Mesodermal cell (in vitro differentiated cells): ENCODE results near the gene TMEM26. TPM values are rescaled to one million over a fixed set of nuclear protein-coding genes. Genes with fewer than 3 reads are reported as not detected.
A peak's percentile ranks its signal among the peaks of the same experiment; 100 is the strongest.

Experiments
- H3K27ac ChIP-seq: 2 replicates; pipeline ENCODE4 v1.7.0; 2013; ENCODE audit warnings: mild to moderate bottlenecking, low read depth, low read length, moderate library complexity; ENCODE audit not compliant: severe bottlenecking
- H3K36me3 ChIP-seq: 2 replicates; pipeline ENCODE4 v1.7.1; 2013; ENCODE audit warnings: mild to moderate bottlenecking, low read length, moderate library complexity; ENCODE audit not compliant: control insufficient read depth, insufficient read depth
- H3K4me1 ChIP-seq: one replicate; pipeline ENCODE4 v1.7.1; 2013; ENCODE audit warnings: mild to moderate bottlenecking, low read length; ENCODE audit not compliant: insufficient read depth, control insufficient read depth, poor library complexity, severe bottlenecking
- H3K4me3 ChIP-seq: 2 replicates; pipeline ENCODE4 v1.7.0; 2013; ENCODE audit warnings: low read length, control low read depth, mild to moderate bottlenecking; ENCODE audit not compliant: insufficient read depth, poor library complexity, severe bottlenecking; ENCODE audit errors: extremely low read depth
- H3K9me3 ChIP-seq: 2 replicates; pipeline ENCODE4 v1.7.1; 2013; ENCODE audit warnings: mild to moderate bottlenecking, low read length, moderate library complexity; ENCODE audit not compliant: control insufficient read depth
- WGBS, 2 experiments: methylation state at CpG; one replicate each; pipeline ENCODE4 v1.1.5; 2013; ENCODE audit warnings: missing lambda C conversion rate in 2 of 2; ENCODE audit not compliant: insufficient coverage in 2 of 2; 5-methylcytosine and 5-hydroxymethylcytosine counted together
- polyA plus RNA-seq, 2 experiments: library from polyadenylated mRNA; stranded (reverse); fragments of 50-300 nt; gene quantifications; one replicate each; pipeline ENCODE4 v1.2.3, GENCODE V29; 2013

The TMEM26 gene
- 1.4 TPM for polyA plus RNA-seq (2013, experiment 1 of 2)
- polyA plus RNA-seq (2013, experiment 2 of 2) = 0.96 TPM

- 1 to 2% methylated on average over 48 to 49 of the region's 58 CpGs for WGBS, 2 experiments
- Histone ChIP-seq H3K9me3 (no peaks in the 10 kb centered on the region), H3K4me3 (peak within 1 kb of the TSS; percentile 51), H3K36me3 (no peaks in the 10 kb centered on the region), H3K27ac (no peak within 1 kb of the TSS), H3K4me1 (no peaks in the 10 kb centered on the region)
These were observed at the start of gene TMEM26 for GRCh38 chr10:61452655-61453641. Gene TMEM26 (minus strand): TSS chr10:61453381. CDS start chr10:61453081, 300 bp downstream.

- H3K4me1 ChIP-seq = no peaks in the 10 kb centered on the region
- no peak overlapping the region for H3K4me3 ChIP-seq
- no peaks in the 10 kb centered on the region for H3K9me3 ChIP-seq
- H3K27ac ChIP-seq = no peak overlapping the region
- no peaks in the 10 kb centered on the region for H3K36me3 ChIP-seq
These were observed 47.3 kb upstream of the TMEM26 start for GRCh38 chr10:61500460-61500859.

- H3K27ac ChIP-seq = no peak overlapping the region
These were observed 39.3 kb upstream of the TMEM26 start for GRCh38 chr10:61492364-61492995.

DNA sequence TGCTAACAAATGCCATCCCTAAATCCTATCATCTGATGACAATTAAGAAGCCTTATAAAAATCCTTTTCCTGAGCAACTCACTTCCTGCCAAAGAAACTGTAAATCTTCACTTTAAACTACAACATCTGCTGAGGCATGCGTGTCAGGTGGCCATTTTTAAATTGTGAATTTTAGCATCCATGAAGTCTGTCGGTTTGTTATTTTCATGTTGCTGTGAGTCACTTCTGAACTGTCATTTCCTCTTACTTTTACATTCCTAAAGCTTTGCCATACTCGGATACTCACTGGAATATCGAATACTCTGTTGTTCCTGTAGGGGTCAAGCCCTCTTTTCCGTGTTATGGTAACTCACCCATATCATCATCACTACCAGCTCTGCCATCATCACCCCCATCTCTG is 34.3 kb upstream of the TMEM26 start:
- Histone ChIP-seq H3K4me1 (no peaks in the 10 kb centered on the region), H3K9me3 (no peaks in the 10 kb centered on the region), H3K27ac (no peak overlapping the region), H3K36me3 (no peaks in the 10 kb centered on the region), H3K4me3 (no peak overlapping the region)
- WGBS, 2 experiments = 58 to 68% methylated on average over 3 to 4 of the region's 5 CpGs

More at GRCh38 chr10:61492364-61492995, 39.3 kb upstream of the TMEM26 start:
- H3K36me3 ChIP-seq = no peaks in the 10 kb centered on the region
- no CpG with 5 or more reads among the region's 2 CpGs for WGBS, 2 experiments
- H3K4me1 ChIP-seq = no peaks in the 10 kb centered on the region
- no peak overlapping the region for H3K4me3 ChIP-seq
- H3K9me3 ChIP-seq = no peaks in the 10 kb centered on the region

DNA sequence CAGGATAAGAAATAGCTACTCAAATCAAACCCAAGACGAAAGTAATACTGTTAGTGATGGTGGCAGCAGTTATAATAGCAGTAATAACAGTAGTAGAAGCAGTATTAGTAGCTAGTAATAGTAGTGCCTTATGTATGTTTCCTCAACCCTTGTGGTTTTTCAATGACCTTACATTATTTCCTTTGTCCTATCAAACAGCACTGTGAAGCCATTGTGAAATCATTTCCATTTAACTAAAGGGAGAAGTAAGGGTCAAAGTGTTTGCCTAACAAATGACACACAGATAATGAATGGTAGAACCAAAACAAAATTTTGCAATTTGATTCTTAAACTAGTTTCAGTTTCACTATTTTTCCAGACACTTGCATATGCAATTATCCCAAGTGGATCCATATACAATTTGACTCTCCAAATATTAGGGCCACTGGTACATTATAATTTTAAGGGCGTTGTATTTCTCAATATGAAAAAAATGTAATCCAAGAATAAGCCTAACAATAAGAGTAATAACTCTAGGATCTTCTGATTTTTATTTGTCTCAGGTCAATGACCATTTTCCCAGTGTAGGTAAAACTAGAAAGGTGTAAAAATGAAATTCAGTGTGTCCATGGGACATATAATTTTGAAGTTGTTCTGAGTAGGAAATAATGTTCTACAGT is 33.7 kb upstream of the TMEM26 start:
- H3K4me3 ChIP-seq = no peak overlapping the region
- no peaks in the 10 kb centered on the region for H3K36me3 ChIP-seq
- no peaks in the 10 kb centered on the region for H3K4me1 ChIP-seq
- no peak overlapping the region for H3K27ac ChIP-seq
- WGBS, 2 experiments = no CpG with 5 or more reads among the region's 2 CpGs
- no peaks in the 10 kb centered on the region for H3K9me3 ChIP-seq

DNA sequence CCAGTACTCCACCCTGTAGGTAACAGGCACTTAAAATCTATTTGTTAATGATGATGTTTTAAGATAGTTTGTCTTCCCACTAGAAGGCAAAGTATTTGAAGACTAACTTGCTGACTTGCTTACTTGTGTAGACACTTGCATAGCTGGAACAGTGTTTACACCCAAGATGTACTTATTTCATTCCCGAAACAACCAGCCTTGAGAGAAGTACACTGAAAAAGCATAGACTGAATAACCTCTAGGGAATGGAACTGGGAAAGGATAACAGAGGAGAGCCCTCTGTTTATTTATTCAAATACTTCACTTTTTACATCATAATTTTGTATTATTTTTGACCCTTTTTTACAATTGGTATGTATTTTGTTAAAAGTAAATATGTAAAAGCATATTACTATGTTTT is 33.1 kb upstream of the TMEM26 start:
- no CpG with 5 or more reads among the region's 1 CpG for WGBS, 2 experiments
- H3K36me3 ChIP-seq = no peaks in the 10 kb centered on the region
- no peaks in the 10 kb centered on the region for H3K9me3 ChIP-seq
- no peak overlapping the region for H3K4me3 ChIP-seq
- H3K27ac ChIP-seq = no peak overlapping the region
- H3K4me1 ChIP-seq = no peaks in the 10 kb centered on the region

GRCh38 chr10:61481597-61481996 is 28.4 kb upstream of the TMEM26 start:
- no peaks in the 10 kb centered on the region for H3K4me1 ChIP-seq
- WGBS, 2 experiments = 55 to 61% methylated on average over 2 to 3 of the region's 3 CpGs
- H3K36me3 ChIP-seq = no peaks in the 10 kb centered on the region
- H3K27ac ChIP-seq = no peak overlapping the region
- H3K4me3 ChIP-seq = no peak overlapping the region
- no peaks in the 10 kb centered on the region for H3K9me3 ChIP-seq

DNA sequence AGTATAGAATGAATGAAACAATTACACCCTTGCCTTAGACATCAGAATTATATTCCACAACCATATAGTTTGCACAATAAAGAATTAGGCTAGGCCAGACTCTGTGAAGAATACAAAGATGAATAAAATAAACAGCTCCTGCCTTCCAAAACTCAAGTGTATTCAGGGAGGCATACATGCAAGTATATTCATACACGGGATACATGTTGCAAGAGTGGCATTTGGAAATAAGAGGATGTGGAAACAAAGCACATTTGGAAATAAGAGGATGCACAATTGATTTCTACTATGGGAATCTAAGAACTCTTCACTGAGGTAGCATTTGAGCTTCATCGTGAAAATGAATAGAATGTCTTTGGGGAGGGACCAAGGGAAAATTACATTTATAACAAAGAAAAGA is 27.0 kb upstream of the TMEM26 start:
- WGBS, 2 experiments = 78 to 100% methylated on average over 1 of the region's 2 CpGs
- Histone ChIP-seq H3K4me3 (no peak overlapping the region), H3K9me3 (no peaks in the 10 kb centered on the region), H3K4me1 (no peaks in the 10 kb centered on the region), H3K36me3 (no peaks in the 10 kb centered on the region), H3K27ac (no peak overlapping the region)

DNA sequence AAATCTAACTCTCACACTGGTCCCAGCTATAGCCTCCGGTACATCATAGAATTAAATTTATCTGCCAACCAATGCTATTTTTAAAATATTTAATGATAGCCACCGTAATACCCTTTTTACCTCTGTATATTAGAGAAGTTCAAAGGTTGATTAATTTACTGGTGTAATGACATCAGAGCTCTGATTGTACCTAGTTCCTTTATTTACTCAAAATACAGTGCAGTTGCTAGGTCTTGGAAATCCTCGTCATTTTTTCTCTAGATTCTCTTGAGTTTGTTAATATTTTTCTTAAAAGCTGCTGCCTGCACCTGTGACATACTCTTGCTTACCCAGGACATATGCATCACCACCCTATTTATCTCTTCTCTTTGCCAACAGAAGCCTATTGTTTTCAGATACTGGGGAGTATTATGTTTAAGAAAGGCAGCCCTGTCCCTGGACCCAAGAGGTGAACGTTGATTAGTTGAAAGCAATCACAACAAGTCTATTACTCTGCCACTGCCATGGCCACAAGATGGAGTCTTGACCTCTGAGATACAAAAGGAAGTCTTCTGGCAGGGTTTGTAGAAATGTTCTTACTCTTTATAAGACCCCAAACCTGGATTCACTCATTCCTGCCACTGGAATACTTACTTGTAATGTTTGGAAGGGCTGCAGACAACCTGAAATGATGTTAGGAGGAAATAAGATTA is 25.6 kb upstream of the TMEM26 start:
- Histone ChIP-seq H3K36me3 (no peaks in the 10 kb centered on the region), H3K4me3 (no peak overlapping the region), H3K4me1 (no peaks in the 10 kb centered on the region), H3K9me3 (no peaks in the 10 kb centered on the region), H3K27ac (no peak overlapping the region)
- WGBS, 2 experiments = no CpG with 5 or more reads among the region's 4 CpGs

DNA sequence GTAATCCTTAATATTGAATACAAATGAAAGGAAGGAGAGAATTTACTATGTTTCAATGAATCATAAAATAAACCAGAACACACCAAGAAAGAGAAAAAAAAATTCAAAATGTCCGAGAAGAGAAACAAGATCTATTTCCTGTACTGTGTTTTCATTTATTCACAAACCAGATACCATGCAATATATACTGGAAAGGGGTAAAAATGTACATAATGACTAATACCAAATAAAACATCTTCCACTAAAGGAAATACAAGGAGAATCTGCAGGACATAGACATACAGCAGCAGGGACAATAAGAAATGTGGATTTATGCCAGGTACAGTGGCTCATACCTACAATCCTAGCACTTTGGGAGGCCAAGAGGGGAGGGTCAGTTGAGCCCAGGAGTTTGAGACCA is 24.3 kb upstream of the TMEM26 start:
- Histone ChIP-seq H3K4me3 (no peak overlapping the region), H3K27ac (no peak overlapping the region), H3K4me1 (no peaks in the 10 kb centered on the region), H3K36me3 (no peaks in the 10 kb centered on the region), H3K9me3 (no peaks in the 10 kb centered on the region)
- WGBS, 2 experiments = no CpG with 5 or more reads among the region's 1 CpG
